ENCODE results near the gene DIPK1C.
A peak's percentile ranks its signal among the peaks of the same experiment; 100 is the strongest.

The DIPK1C gene

GRCh38 chr18:74489676-74490075 lies 32.6 kb upstream of the DIPK1C start:
- H3K27me3 ChIP-seq = peaks cover 0 to 3% of the 10 kb centered on the region in 2 donors
- no peaks in the 10 kb centered on the region for H3K9me3 ChIP-seq
- H3K36me3 ChIP-seq = no peaks in the 10 kb centered on the region
- no peak for DNase-seq
- no peak overlapping the region for H3K27ac ChIP-seq
- intact Hi-C loops (cut with DNase I; ENCODE audit: low total_unique reads) = loop anchor here (5.0 to 10.0 kb wide), 2 partner anchors 137 to 285 kb away; no protein-coding TSS in a partner anchor
- no peak overlapping the region for H3K4me3 ChIP-seq
- TF ChIP-seq, protein P1, sequence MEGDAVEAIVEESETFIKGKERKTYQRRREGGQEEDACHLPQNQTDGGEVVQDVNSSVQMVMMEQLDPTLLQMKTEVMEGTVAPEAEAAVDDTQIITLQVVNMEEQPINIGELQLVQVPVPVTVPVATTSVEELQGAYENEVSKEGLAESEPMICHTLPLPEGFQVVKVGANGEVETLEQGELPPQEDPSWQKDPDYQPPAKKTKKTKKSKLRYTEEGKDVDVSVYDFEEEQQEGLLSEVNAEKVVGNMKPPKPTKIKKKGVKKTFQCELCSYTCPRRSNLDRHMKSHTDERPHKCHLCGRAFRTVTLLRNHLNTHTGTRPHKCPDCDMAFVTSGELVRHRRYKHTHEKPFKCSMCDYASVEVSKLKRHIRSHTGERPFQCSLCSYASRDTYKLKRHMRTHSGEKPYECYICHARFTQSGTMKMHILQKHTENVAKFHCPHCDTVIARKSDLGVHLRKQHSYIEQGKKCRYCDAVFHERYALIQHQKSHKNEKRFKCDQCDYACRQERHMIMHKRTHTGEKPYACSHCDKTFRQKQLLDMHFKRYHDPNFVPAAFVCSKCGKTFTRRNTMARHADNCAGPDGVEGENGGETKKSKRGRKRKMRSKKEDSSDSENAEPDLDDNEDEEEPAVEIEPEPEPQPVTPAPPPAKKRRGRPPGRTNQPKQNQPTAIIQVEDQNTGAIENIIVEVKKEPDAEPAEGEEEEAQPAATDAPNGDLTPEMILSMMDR (IDR thresholded peaks at IDR 0.05) = no peak
- H3K4me1 ChIP-seq = peaks cover 0 to 15% (median 6%) of the 10 kb centered on the region in 4 donors

- H3K4me1 ChIP-seq = peaks cover 0 to 20% (median 6%) of the 10 kb centered on the region in 4 donors
- intact Hi-C loops (cut with DNase I; ENCODE audit: low total_unique reads) = loop anchor here (10.0 kb wide), 1 partner anchor 284 kb away; no protein-coding TSS in a partner anchor
- no peaks in the 10 kb centered on the region for H3K9me3 ChIP-seq
- H3K27ac ChIP-seq = no peak overlapping the region
- H3K36me3 ChIP-seq = no peaks in the 10 kb centered on the region
- H3K4me3 ChIP-seq = no peak overlapping the region
- TF ChIP-seq, protein P1 (IDR thresholded peaks at IDR 0.05) = no peak
- DNase-seq = no peak
- H3K27me3 ChIP-seq = peaks cover 0 to 3% of the 10 kb centered on the region in 2 donors
These were observed 31.8 kb upstream of the DIPK1C start for GRCh38 chr18:74488864-74489263.

DNA sequence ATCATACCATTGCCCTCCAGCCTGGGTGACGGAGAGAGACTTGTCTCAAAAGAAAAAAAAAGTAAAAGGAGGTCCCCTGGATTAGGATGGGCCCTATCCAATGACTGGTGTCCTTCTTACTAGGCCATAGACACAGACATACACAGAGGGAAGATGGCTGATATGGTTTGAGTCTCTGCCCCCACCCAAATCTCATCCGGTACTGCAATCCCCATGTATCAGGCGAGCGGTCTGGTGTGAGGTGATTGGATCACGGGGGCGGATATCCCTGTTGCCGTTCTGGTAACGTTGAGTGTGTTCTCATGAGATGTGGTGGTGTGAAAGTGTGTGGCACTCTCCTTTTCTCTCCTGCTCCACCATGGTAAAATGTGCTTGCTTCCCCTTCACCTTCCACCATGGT lies 31.2 kb upstream of the DIPK1C start:
- H3K27me3 ChIP-seq = peaks cover 0 to 3% of the 10 kb centered on the region in 2 donors
- intact Hi-C loops (cut with DNase I; ENCODE audit: low total_unique reads) = loop anchor here (10.0 kb wide), 1 partner anchor 284 kb away; no protein-coding TSS in a partner anchor
- H3K27ac ChIP-seq = no peak overlapping the region
- H3K9me3 ChIP-seq = no peaks in the 10 kb centered on the region
- TF ChIP-seq, protein P1 (IDR thresholded peaks at IDR 0.05) = no peak
- H3K4me3 ChIP-seq = no peak overlapping the region
- peaks cover 0 to 20% (median 6%) of the 10 kb centered on the region in 4 donors for H3K4me1 ChIP-seq
- DNase-seq = no peak
- H3K36me3 ChIP-seq = no peaks in the 10 kb centered on the region

- no peak overlapping the region for H3K4me3 ChIP-seq
- no peaks in the 10 kb centered on the region for H3K9me3 ChIP-seq
- TF ChIP-seq, protein P1 (IDR thresholded peaks at IDR 0.05) = no peak
- peaks cover 0 to 20% (median 6%) of the 10 kb centered on the region in 4 donors for H3K4me1 ChIP-seq
- DNase-seq = no peak
- H3K36me3 ChIP-seq = no peaks in the 10 kb centered on the region
- peaks cover 0 to 3% of the 10 kb centered on the region in 2 donors for H3K27me3 ChIP-seq
- intact Hi-C loops (cut with DNase I; ENCODE audit: low total_unique reads) = loop anchor here (10.0 kb wide), 1 partner anchor 281 kb away; no protein-coding TSS in a partner anchor
- peak overlapping the region in 1 of 2 donors; percentile 43 for H3K27ac ChIP-seq
These were observed 29.2 kb upstream of the DIPK1C start for GRCh38 chr18:74486119-74486849.

GRCh38 chr18:74482697-74483096 lies 25.6 kb upstream of the DIPK1C start:
- peaks cover 0 to 3% of the 10 kb centered on the region in 2 donors for H3K27me3 ChIP-seq
- H3K4me1 ChIP-seq = peaks cover 0 to 20% (median 6%) of the 10 kb centered on the region in 4 donors
- intact Hi-C loops (cut with DNase I; ENCODE audit: low total_unique reads) = loop anchor here (10.0 kb wide), 1 partner anchor 278 kb away; no protein-coding TSS in a partner anchor
- no peaks in the 10 kb centered on the region for H3K36me3 ChIP-seq
- H3K4me3 ChIP-seq = no peak overlapping the region
- TF ChIP-seq, protein P1 (IDR thresholded peaks at IDR 0.05) = no peak
- no peak overlapping the region for H3K27ac ChIP-seq
- DNase-seq = no peak
- H3K9me3 ChIP-seq = no peaks in the 10 kb centered on the region

Data from tibial artery (tissue), 4 donors.